A549 (cell line): Measurements from ENCODE around the gene NT5C3B. TPM values are rescaled to one million over a fixed set of nuclear protein-coding genes. Genes with fewer than 3 reads are reported as not detected.

ENCODE experiments used
- ATAC-seq, 2 experiments: fragments of 200-7000 bp in 1 of 2; fragments of >200 bp in 1 of 2; cut with Nextera tagmentation in 1 of 2; cut with Tn5 transposase in 1 of 2; 3 replicates each; pipeline versions ENCODE4 v1.8.0 to v1.9.1; 2018 to 2020; ENCODE audit warnings: mild to moderate bottlenecking in 1 of 2, moderate library complexity in 1 of 2
- CTCF ChIA-PET: fragments of 300-600 bp; sonication (Branson Sonifier 250); formaldehyde crosslinking; extraction: SDS; loops from one replicate; lab custom pipeline; 2021; ENCODE audit warnings: antibody characterized with exemption, inconsistent platforms; lab: Yijun Ruan, JAX
- POLR2A ChIA-PET: fragments of 350-600 bp; formaldehyde crosslinking; extraction: SDS; loops from one replicate; lab custom pipeline; 2021; ENCODE audit warnings: antibody characterized with exemption, inconsistent platforms; lab: Yijun Ruan, JAX
- DNase-seq, 2 experiments: peaks; one replicate each; pipeline versions ENCODE4 v3.0.0 to v3.0.0-alpha.2; 2011 to 2016; ENCODE audit warnings: low read depth in 1 of 2, low spot score in 1 of 2
- FAIRE-seq: peaks from 2 replicates; lab custom pipeline; 2011; peaks lifted over from hg19 to GRCh38; lab: Jason Lieb, UNC
- H3K27ac ChIP-seq, 2 experiments: fragments of >200 bp; sonication (Bioruptor Twin); formaldehyde crosslinking; 3 replicates each; pipeline ENCODE4 v1.5.1; 2016 to 2017
- H3K4me1 ChIP-seq: fragments of >200 bp; sonication (Bioruptor Twin); formaldehyde crosslinking; 3 replicates; pipeline ENCODE4 v1.6.1; 2016
- H3K4me2 ChIP-seq: fragments of >200 bp; sonication (Bioruptor Twin); formaldehyde crosslinking; 3 replicates; pipeline ENCODE4 v1.6.1; 2016
- H3K4me3 ChIP-seq: fragments of >200 bp; sonication (Bioruptor Twin); formaldehyde crosslinking; 3 replicates; pipeline ENCODE4 v1.5.1; 2016
- H3K9me3 ChIP-seq: fragments of >200 bp; sonication (Bioruptor Twin); formaldehyde crosslinking; 3 replicates; pipeline ENCODE4 v1.6.1; 2016
- BCL3 ChIP-seq: fragments of >200 bp; sonication (Bioruptor Twin); formaldehyde crosslinking; IDR thresholded peaks from 3 replicates; pipeline ENCODE4 v1.6.1; 2016
- BHLHE40 ChIP-seq: IDR thresholded peaks from 2 replicates; pipeline ENCODE4 v1.6.1; 2012; ENCODE audit warnings: low read depth, low read length, inconsistent platforms
- CBX2 ChIP-seq: fragments of 200-600 bp; sonication (generic); IDR thresholded peaks from 2 replicates; pipeline ENCODE4 v1.6.1; 2016; ENCODE audit warnings: low read depth, mild to moderate bottlenecking, borderline replicate concordance
- CBX8 ChIP-seq: fragments of 200-600 bp; sonication (generic); IDR thresholded peaks from 2 replicates; pipeline ENCODE4 v1.6.1; 2016
- CHD2 ChIP-seq: fragments of 150-350 bp; IDR thresholded peaks from 2 replicates; pipeline ENCODE4 v1.6.1; 2014; ENCODE audit warnings: low read length; ENCODE audit not compliant: partially characterized antibody
- CHD4 ChIP-seq: fragments of 200-600 bp; sonication (generic); IDR thresholded peaks from 2 replicates; pipeline ENCODE4 v1.6.1; 2016; ENCODE audit warnings: antibody characterized with exemption, mild to moderate bottlenecking, borderline replicate concordance
- EP300 ChIP-seq, 2 experiments: fragments of >200 bp; sonication (Bioruptor Twin); formaldehyde crosslinking; IDR thresholded peaks; 2 replicates in 1 of 2; 3 replicates in 1 of 2; pipeline ENCODE4 v1.6.1; 2016 to 2017
- FOSL2 ChIP-seq, 2 experiments: fragments of 450-650 bp in 1 of 2; fragments of >200 bp in 1 of 2; sonication (Bioruptor Twin) in 1 of 2; formaldehyde crosslinking; IDR thresholded peaks; 2 replicates each; pipeline versions ENCODE4 v1.5.0 to v1.6.1; 2016 to 2020; ENCODE audit warnings: mild to moderate bottlenecking in 1 of 2, moderate library complexity in 1 of 2
- FOXS1 ChIP-seq: fragments of 250-450 bp; sonication (Bioruptor Pico); IDR thresholded peaks from 2 replicates; pipeline ENCODE4 v1.5.0; 2020; ENCODE audit warnings: mild to moderate bottlenecking, moderate library complexity
- HES2 ChIP-seq: fragments of >200 bp; sonication (Bioruptor Twin); formaldehyde crosslinking; IDR thresholded peaks from 2 replicates; pipeline ENCODE4 v1.6.1; 2016
- HEYL ChIP-seq: fragments of 250-450 bp; sonication (Bioruptor Pico); IDR thresholded peaks from 2 replicates; pipeline ENCODE4 v1.8.0; 2021; ENCODE audit warnings: mild to moderate bottlenecking, moderate library complexity
- HMGXB4 ChIP-seq: fragments of 250-450 bp; sonication (Bioruptor Pico); IDR thresholded peaks from 2 replicates; pipeline ENCODE4 v1.5.0; 2021; ENCODE audit warnings: mild to moderate bottlenecking, moderate library complexity, borderline replicate concordance
- HOXB5 ChIP-seq: fragments of 250-450 bp; sonication (Bioruptor Pico); IDR thresholded peaks from 2 replicates; pipeline ENCODE4 v1.5.0; 2020; ENCODE audit warnings: mild to moderate bottlenecking, moderate library complexity
- JUN ChIP-seq, 2 experiments: fragments of >200 bp; sonication (Bioruptor Twin); formaldehyde crosslinking; IDR thresholded peaks; 2 replicates in 1 of 2; 3 replicates in 1 of 2; pipeline ENCODE4 v1.6.1; 2016 to 2017
- JUNB ChIP-seq: fragments of >200 bp; sonication (Bioruptor Twin); formaldehyde crosslinking; IDR thresholded peaks from 2 replicates; pipeline ENCODE4 v1.6.1; 2016
- KDM1A ChIP-seq: fragments of 200-600 bp; sonication (generic); IDR thresholded peaks from 2 replicates; pipeline ENCODE4 v1.6.1; 2016; ENCODE audit warnings: low read depth, mild to moderate bottlenecking
- KDM5A ChIP-seq: fragments of 200-600 bp; sonication (generic); IDR thresholded peaks from 2 replicates; pipeline ENCODE4 v1.6.1; 2016; ENCODE audit warnings: antibody characterized with exemption, mild to moderate bottlenecking
- MAFK ChIP-seq: fragments of 450-650 bp; IDR thresholded peaks from 2 replicates; pipeline ENCODE4 v1.6.1; 2014; ENCODE audit not compliant: partially characterized antibody
- NPAS2 ChIP-seq: fragments of 250-450 bp; sonication (Bioruptor Pico); IDR thresholded peaks from 2 replicates; pipeline ENCODE4 v1.8.0; 2022; ENCODE audit warnings: mild to moderate bottlenecking, moderate library complexity, borderline replicate concordance
- PBX3 ChIP-seq: IDR thresholded peaks from 2 replicates; pipeline ENCODE4 v1.6.1; 2012
- POLR2A ChIP-seq: IDR thresholded peaks from 2 replicates; pipeline ENCODE4 v1.6.1; 2012; ENCODE audit warnings: mild to moderate bottlenecking, low read length
- RNF2 ChIP-seq: fragments of 200-600 bp; sonication (generic); IDR thresholded peaks from 2 replicates; pipeline ENCODE4 v1.6.1; 2016; ENCODE audit warnings: low read depth, mild to moderate bottlenecking, antibody characterized with exemption, moderate library complexity, borderline replicate concordance
- SMC3 ChIP-seq: fragments of >200 bp; sonication (Bioruptor Twin); formaldehyde crosslinking; IDR thresholded peaks from 3 replicates; pipeline ENCODE4 v1.6.1; 2018; ENCODE audit warnings: inconsistent platforms
- TFCP2L1 ChIP-seq: fragments of 250-450 bp; sonication (Bioruptor Pico); IDR thresholded peaks from 2 replicates; pipeline ENCODE4 v1.5.0; 2021; ENCODE audit warnings: mild to moderate bottlenecking
- TP53 ChIP-seq: fragments of 250-450 bp; sonication (Bioruptor Pico); IDR thresholded peaks from 2 replicates; pipeline ENCODE4 v1.5.0; 2021; ENCODE audit warnings: mild to moderate bottlenecking, moderate library complexity
- ZC3H11A ChIP-seq: fragments of 450-650 bp; IDR thresholded peaks from 2 replicates; pipeline ENCODE4 v1.6.1; 2014; ENCODE audit warnings: antibody characterized with exemption, mild to moderate bottlenecking
- ZFP36 ChIP-seq: fragments of 450-650 bp; IDR thresholded peaks from 2 replicates; pipeline ENCODE4 v1.6.1; 2014; ENCODE audit warnings: borderline replicate concordance; ENCODE audit not compliant: partially characterized antibody
- ZNF302 ChIP-seq: fragments of 250-450 bp; sonication (Bioruptor Pico); IDR thresholded peaks from 2 replicates; pipeline ENCODE4 v1.9.0; 2021; ENCODE audit warnings: inconsistent platforms, mild to moderate bottlenecking, moderate library complexity
- ZSCAN20 ChIP-seq: fragments of 250-450 bp; sonication (Bioruptor Pico); IDR thresholded peaks from 2 replicates; pipeline ENCODE4 v1.8.0; 2022; ENCODE audit warnings: mild to moderate bottlenecking, moderate library complexity
- WGBS: methylation state at CpG from one replicate; pipeline ENCODE4 v1.1.6; 2017; ENCODE audit errors: missing lambda C conversion rate; 5-methylcytosine and 5-hydroxymethylcytosine counted together
- polyA plus RNA-seq, 4 experiments: library from polyadenylated mRNA; depleted of rRNA in 3 of 4; stranded (reverse); fragments of >200 nt; fragmentation: RNase III in 1 of 4; extraction: RNeasy Plus Mini Kit Qiagen cat#74134 plus additional on column Dnase treatment in 1 of 4; gene quantifications; 2 replicates in 3 of 4; 3 replicates in 1 of 4; pipeline ENCODE4 v1.2.3, GENCODE V29; 2011 to 2017
- TF ChIP-seq, protein P1 (sequence below): fragments of 450-650 bp; IDR thresholded peaks from 2 replicates; pipeline ENCODE4 v1.6.1; 2014; ENCODE audit warnings: antibody characterized with exemption
- TF ChIP-seq, protein P2 (sequence below): fragments of >200 bp; sonication (Bioruptor Twin); formaldehyde crosslinking; IDR thresholded peaks from 3 replicates; pipeline ENCODE4 v1.5.1; 2016

Gene NT5C3B
- polyA plus RNA-seq, 2 of the 4 experiments (the other 2 are of a cell fraction) = 109 to 171 TPM

DNA sequence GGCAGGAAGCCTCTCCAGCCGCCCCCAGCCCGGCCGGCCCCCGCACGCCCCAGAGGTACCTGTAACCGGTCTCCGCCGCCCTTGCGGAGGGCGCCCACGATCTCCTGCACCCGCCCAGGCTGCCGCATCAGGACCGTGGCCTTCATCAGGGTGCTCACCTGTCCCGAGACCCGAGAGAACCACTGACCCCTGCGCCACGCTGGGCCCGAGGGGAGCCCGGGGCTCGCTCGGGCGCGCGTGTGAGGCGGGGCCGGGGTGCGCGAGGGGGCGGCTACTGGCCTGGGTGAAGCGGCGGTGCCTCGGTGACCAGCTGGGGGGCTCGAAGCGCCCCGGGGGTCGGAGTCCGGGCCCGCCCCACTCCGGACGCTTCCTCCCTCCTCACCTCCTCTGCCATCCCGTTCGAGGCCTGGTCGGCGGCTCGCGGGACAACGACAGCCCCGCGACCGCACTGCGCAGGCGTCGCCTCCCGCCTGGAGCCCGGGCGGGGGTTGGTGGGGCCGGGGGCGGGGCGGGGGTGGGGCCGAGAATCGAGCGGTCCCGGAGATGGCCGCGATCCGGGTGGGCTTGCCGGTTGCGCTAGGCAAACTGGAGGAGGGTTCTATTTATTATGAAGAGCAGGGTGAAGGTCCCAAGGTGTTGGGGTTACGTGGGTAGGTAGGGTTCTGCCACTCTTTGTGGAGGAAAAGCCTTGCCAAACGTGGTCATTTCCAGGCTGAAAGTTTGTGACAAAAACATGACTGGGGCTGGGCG is at the start of gene NT5C3B (continued):
- TF ChIP-seq HOXB5 (CRISPR knock-in tag) = no peak
- no peak for TF ChIP-seq ZNF302 (CRISPR knock-in tag)
- TF ChIP-seq, protein P1, sequence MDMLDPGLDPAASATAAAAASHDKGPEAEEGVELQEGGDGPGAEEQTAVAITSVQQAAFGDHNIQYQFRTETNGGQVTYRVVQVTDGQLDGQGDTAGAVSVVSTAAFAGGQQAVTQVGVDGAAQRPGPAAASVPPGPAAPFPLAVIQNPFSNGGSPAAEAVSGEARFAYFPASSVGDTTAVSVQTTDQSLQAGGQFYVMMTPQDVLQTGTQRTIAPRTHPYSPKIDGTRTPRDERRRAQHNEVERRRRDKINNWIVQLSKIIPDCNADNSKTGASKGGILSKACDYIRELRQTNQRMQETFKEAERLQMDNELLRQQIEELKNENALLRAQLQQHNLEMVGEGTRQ = no peak
- no peak for TF ChIP-seq NPAS2 (CRISPR knock-in tag)
- TF ChIP-seq CBX8 = no peak
- TF ChIP-seq PBX3 = no peak
- peak; percentile 76; the same call in 2 of the 3 replicates for TF ChIP-seq BCL3
- TF ChIP-seq CHD4 = no peak
- no peak for TF ChIP-seq FOXS1 (CRISPR knock-in tag)
- TF ChIP-seq BHLHE40 = no peak
- no peak for TF ChIP-seq KDM5A
- TF ChIP-seq JUN (IDR thresholded peaks at IDR 0.05) = peak in 1 of 2 experiments; percentile 78; a peak in 3 of 5 replicates
- no peak for TF ChIP-seq ZSCAN20
- TF ChIP-seq POLR2A = peak; percentile 85
- no peak for TF ChIP-seq SMC3
- no peak for TF ChIP-seq TP53 (CRISPR knock-in tag)
- no peak for TF ChIP-seq CHD2
- no peak for TF ChIP-seq HEYL
- no peak for TF ChIP-seq ZC3H11A
- TF ChIP-seq ZFP36 = no peak

DNA sequence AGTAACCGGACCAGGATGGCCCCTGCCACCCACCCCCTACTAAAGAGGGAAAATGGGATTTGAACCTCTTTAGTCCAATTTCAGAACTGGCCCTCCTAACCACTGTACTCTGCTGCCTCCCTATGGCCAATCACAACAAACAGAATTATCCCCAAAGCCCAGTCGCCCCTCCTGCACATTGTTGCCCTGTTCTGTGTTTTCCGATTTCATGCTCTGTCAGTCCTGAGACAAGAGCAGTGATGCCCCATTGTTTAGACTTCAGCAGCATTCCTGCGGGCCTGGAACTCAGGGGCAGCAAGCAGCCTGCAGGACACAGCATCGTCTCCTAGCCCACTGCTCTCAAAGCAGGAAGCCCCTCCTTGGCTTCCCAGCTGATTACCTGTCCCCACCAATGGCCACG is 49.7 kb upstream of the NT5C3B start:
- DNase-seq = peak; percentile 48 to 66
- CTCF ChIA-PET = interaction anchor here (1.0 to 3.3 kb wide), 19 partner anchors 10 to 148 kb away, joined by 3 to 13 read pairs (median 5); partner anchors contain the start of genes ACLY, KLHL11, ODAD4 and P3H4
- no peaks in the 10 kb centered on the region for H3K9me3 ChIP-seq
- no peak for FAIRE-seq
- H3K4me2 ChIP-seq = no peak overlapping the region
- H3K4me3 ChIP-seq = no peak overlapping the region
- H3K27ac ChIP-seq = peak overlapping the region in 1 of 2 experiments; percentile 1; a peak in 1 of 6 replicates
- 86% methylated on average over 6 of the region's 6 CpGs for WGBS
- H3K4me1 ChIP-seq = peaks cover 10% of the 10 kb centered on the region; the same call in 2 of the 3 replicates
- peak; percentile 62 to 67 for ATAC-seq
- POLR2A ChIA-PET = no interaction called here
- TF ChIP-seq KDM1A (no peak), TFCP2L1 (no peak), ZFP36 (no peak), EP300 (IDR thresholded peaks at IDR 0.05) (no peak), HEYL (no peak), MAFK (no peak), HES2 (no peak), SMC3 (peak; percentile 49; the same call in 2 of the 3 replicates), PBX3 (no peak), RNF2 (no peak), CBX2 (no peak), HMGXB4 (CRISPR knock-in tag) (no peak), FOSL2 (IDR thresholded peaks at IDR 0.05) (no peak), FOSL2 (CRISPR knock-in tag; IDR thresholded peaks at IDR 0.05) (no peak), JUNB (no peak)
- TF ChIP-seq, protein P2, sequence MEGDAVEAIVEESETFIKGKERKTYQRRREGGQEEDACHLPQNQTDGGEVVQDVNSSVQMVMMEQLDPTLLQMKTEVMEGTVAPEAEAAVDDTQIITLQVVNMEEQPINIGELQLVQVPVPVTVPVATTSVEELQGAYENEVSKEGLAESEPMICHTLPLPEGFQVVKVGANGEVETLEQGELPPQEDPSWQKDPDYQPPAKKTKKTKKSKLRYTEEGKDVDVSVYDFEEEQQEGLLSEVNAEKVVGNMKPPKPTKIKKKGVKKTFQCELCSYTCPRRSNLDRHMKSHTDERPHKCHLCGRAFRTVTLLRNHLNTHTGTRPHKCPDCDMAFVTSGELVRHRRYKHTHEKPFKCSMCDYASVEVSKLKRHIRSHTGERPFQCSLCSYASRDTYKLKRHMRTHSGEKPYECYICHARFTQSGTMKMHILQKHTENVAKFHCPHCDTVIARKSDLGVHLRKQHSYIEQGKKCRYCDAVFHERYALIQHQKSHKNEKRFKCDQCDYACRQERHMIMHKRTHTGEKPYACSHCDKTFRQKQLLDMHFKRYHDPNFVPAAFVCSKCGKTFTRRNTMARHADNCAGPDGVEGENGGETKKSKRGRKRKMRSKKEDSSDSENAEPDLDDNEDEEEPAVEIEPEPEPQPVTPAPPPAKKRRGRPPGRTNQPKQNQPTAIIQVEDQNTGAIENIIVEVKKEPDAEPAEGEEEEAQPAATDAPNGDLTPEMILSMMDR = peak; percentile 54
